Astrocyte of the spinal cord (primary cell): ENCODE measurements around the gene METTL1.

Source experiments
- DNase-seq: peaks from one replicate; pipeline ENCODE4 v3.0.0; 2011; ENCODE audit warnings: low read depth, low spot score
- H3K4me3 ChIP-seq: 2 replicates; pipeline ENCODE4 v1.5.1; 2011; ENCODE audit warnings: low read depth, mild to moderate bottlenecking, low read length, moderate library complexity
- in situ Hi-C: cut with HindIII; loops from 2 replicates; pipeline ENCODE4 v1.10.0; 2017; ENCODE audit warnings: low sequenced_read_pairs
- TF ChIP-seq, protein P1 (sequence below): IDR thresholded peaks from 2 replicates; pipeline ENCODE4 v1.5.1; 2012; ENCODE audit warnings: low read depth, mild to moderate bottlenecking, low read length, inconsistent platforms

Gene METTL1

DNA sequence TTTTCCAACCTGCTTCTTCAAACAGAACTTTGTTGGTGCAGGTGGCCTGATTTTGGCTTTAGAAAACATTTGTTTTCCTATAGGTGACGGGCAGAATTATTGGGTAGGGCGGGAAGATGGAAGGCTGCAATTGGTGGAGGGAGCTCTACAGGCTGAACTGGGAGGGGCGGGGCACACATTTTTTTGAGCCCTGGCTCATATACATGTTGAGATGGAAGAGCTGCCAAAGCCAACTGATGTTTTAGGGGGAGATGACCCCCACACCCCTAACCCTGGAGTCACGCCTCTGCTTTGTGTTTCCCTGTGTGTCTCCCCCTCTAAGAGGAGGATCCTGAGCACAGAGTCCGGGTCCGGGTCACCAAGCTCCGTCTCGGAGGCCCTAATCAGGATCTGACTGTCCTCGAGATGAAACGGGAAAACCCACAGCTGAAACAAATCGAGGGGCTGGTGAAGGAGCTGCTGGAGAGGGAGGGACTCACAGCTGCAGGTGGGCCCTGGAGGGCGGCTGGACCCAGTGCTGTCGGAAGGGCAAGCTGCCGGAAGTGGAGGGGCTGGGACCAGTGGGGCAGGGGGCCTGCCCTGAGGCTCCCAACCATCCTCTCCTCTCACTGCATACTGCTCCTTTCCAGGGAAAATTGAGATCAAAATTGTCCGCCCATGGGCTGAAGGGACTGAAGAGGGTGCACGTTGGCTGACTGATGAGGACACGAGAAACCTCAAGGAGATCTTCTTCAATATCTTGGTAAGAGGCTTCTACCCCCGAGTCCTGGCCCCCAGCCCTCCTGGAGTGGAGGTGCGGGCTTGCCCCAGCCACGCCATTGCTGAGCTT, 51.9 kb downstream of the METTL1 start:
- no peak for DNase-seq
- TF ChIP-seq, protein P1, sequence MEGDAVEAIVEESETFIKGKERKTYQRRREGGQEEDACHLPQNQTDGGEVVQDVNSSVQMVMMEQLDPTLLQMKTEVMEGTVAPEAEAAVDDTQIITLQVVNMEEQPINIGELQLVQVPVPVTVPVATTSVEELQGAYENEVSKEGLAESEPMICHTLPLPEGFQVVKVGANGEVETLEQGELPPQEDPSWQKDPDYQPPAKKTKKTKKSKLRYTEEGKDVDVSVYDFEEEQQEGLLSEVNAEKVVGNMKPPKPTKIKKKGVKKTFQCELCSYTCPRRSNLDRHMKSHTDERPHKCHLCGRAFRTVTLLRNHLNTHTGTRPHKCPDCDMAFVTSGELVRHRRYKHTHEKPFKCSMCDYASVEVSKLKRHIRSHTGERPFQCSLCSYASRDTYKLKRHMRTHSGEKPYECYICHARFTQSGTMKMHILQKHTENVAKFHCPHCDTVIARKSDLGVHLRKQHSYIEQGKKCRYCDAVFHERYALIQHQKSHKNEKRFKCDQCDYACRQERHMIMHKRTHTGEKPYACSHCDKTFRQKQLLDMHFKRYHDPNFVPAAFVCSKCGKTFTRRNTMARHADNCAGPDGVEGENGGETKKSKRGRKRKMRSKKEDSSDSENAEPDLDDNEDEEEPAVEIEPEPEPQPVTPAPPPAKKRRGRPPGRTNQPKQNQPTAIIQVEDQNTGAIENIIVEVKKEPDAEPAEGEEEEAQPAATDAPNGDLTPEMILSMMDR, result no peak
- no peak overlapping the region for H3K4me3 ChIP-seq
- in situ Hi-C loops, result no loop called here

DNA sequence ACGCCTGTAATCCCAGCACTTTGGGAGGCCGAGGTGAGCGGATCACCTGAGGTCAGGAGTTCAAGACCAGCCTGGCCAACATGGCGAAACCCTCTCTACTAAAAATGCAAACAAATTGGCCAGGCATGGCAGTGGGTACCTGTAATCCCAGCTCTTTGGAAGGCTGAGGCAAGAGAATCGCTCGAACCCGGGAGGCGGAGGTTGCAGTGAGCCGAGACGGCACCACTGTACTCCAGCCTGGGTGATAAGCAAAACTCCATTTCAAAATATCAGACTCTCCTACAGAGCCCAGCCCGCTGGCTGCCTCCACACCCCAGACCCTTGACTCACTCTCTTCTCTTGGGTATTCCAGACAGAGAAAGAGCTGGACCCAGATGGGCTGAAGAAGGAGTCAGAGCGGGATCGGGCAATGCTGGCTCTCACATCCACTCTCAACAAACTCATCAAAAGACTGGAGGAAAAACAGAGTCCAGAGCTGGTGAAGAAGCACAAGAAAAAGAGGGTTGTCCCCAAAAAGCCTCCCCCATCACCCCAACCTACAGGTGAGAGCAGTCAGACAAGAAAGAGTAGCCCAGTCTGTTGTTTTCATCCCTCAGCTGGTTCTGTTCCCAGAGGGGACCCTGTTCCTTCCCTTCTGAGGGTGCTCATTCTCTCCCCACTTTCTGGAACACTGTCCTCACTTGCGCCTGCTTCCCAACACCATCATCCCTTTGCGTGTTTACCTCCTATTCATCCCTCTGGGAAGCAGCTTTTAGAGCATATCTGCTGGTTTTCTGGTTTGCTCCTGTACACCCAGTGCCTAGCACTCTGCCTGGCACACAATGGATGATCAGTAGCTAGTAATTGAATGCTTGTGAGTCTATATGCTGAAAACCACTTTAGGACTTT, 53.0 kb downstream of the METTL1 start:
- TF ChIP-seq, protein P1, result no peak
- in situ Hi-C loops, result no loop called here

More for the DNA sequence above, 53.0 kb downstream of the METTL1 start:
- no peak for DNase-seq
- no peak overlapping the region for H3K4me3 ChIP-seq
